Naive thymus-derived CD4-positive, alpha-beta T cell (primary cell): ENCODE measurements around the gene CD81. TPM values are rescaled to one million over a fixed set of nuclear protein-coding genes. Genes with fewer than 3 reads are reported as not detected.

Source experiments
- ATAC-seq: fragments of 150-1000 bp; cut with Tn5 transposase; 2 replicates; pipeline ENCODE4 v1.10.0; 2021; ENCODE audit warnings: mild to moderate bottlenecking, moderate library complexity
- CTCF ChIA-PET: fragments of 350-600 bp; sonication (Branson Sonifier 250); formaldehyde crosslinking; loops from one replicate; lab custom pipeline; 2021; ENCODE audit warnings: antibody characterized with exemption; lab: Charles Lee
- POLR2A ChIA-PET: fragments of 350-600 bp; sonication (Branson Sonifier 250); formaldehyde crosslinking; loops from one replicate; lab custom pipeline; 2021; ENCODE audit warnings: antibody characterized with exemption, inconsistent platforms; lab: Charles Lee
- DNase-seq, 9 donors: peaks; one replicate each; pipeline versions ENCODE4 v3.0.0 to v3.0.0-alpha.2; 2020 to 2022; ENCODE audit warnings: mixed read lengths in 1 of 9
- H3K27ac ChIP-seq: one replicate; pipeline ENCODE4 v1.7.0; 2013; ENCODE audit warnings: mild to moderate bottlenecking, low read depth, low read length, moderate library complexity
- H3K27me3 ChIP-seq, 2 donors: one replicate each; pipeline ENCODE4 v1.7.0; 2013; ENCODE audit warnings: low read length in 2 of 2, mild to moderate bottlenecking in 2 of 2, moderate library complexity in 2 of 2; ENCODE audit not compliant: control insufficient read depth in 2 of 2, insufficient read depth in 2 of 2
- H3K36me3 ChIP-seq, 3 experiments: 1 replicate in 2 of 3; 2 replicates in 1 of 3; pipeline ENCODE4 v1.7.0; 2013; ENCODE audit warnings: low read length in 3 of 3, mild to moderate bottlenecking in 3 of 3, moderate library complexity in 1 of 3; ENCODE audit not compliant: insufficient read depth in 3 of 3, control insufficient read depth in 2 of 3
- H3K4me1 ChIP-seq, 2 donors: one replicate each; pipeline ENCODE4 v1.7.0; 2013; ENCODE audit warnings: low read length in 2 of 2, mild to moderate bottlenecking in 2 of 2, moderate library complexity in 1 of 2; ENCODE audit not compliant: control insufficient read depth in 2 of 2, insufficient read depth in 2 of 2
- H3K4me3 ChIP-seq: 2 replicates; pipeline ENCODE4 v1.7.0; 2013; ENCODE audit warnings: mild to moderate bottlenecking, low read length
- H3K9me3 ChIP-seq, 3 experiments: 1 replicate in 2 of 3; 2 replicates in 1 of 3; pipeline ENCODE4 v1.7.0; 2013; ENCODE audit warnings: low read length in 3 of 3; ENCODE audit not compliant: control insufficient read depth in 2 of 3
- H3K27ac Mint-ChIP-seq, 9 donors: one replicate each; pipeline ENCODE4 v1.8.0; 2020 to 2022; ENCODE audit warnings: mixed read lengths in 9 of 9, mild to moderate bottlenecking in 8 of 9, moderate library complexity in 5 of 9, inconsistent platforms in 2 of 9
- H3K27me3 Mint-ChIP-seq, 5 donors: one replicate each; pipeline ENCODE4 v1.8.0; 2021 to 2022; ENCODE audit warnings: mixed read lengths in 5 of 5, mild to moderate bottlenecking in 1 of 5
- H3K36me3 Mint-ChIP-seq, 5 donors: one replicate each; pipeline ENCODE4 v1.8.0; 2020 to 2022; ENCODE audit warnings: mixed read lengths in 5 of 5, mild to moderate bottlenecking in 3 of 5, inconsistent platforms in 1 of 5
- H3K4me1 Mint-ChIP-seq, 7 donors: one replicate each; pipeline ENCODE4 v1.8.0; 2020 to 2022; ENCODE audit warnings: mixed read lengths in 7 of 7, mild to moderate bottlenecking in 3 of 7, inconsistent platforms in 1 of 7
- H3K4me3 Mint-ChIP-seq, 10 donors: one replicate each; pipeline ENCODE4 v1.8.0; 2020 to 2022; ENCODE audit warnings: mild to moderate bottlenecking in 10 of 10, mixed read lengths in 10 of 10, moderate library complexity in 6 of 10, inconsistent platforms in 2 of 10
- H3K9me3 Mint-ChIP-seq, 11 donors: one replicate each; pipeline ENCODE4 v1.8.0; 2020 to 2022; ENCODE audit warnings: mixed read lengths in 11 of 11, mild to moderate bottlenecking in 4 of 11, inconsistent platforms in 1 of 11, moderate library complexity in 1 of 11
- intact Hi-C, 2 donors: fragments of 100-400 bp; cut with micrococcal nuclease; formaldehyde crosslinking; loops; one replicate each; pipeline ENCODE4 v1.15.1; 2023
- polyA plus RNA-seq, 2 donors: library from polyadenylated mRNA; unstranded; fragments of 300-500 nt; fragmentation: Illumina TruSeq; gene quantifications; one replicate each; pipeline ENCODE4 v1.2.3, GENCODE V29; 2021
- total RNA-seq, 6 experiments: library from RNA in 5 of 6; stranded (reverse) in 5 of 6; gene quantifications; 1 replicate in 5 of 6; 2 replicates in 1 of 6; pipeline ENCODE4 v1.2.3 and lab custom pipeline; 2021 to 2026

CD81 gene
- total and polyA plus RNA-seq, 7 experiments from 2014 or later = 19.0 to 173 (median 102) TPM

DNA sequence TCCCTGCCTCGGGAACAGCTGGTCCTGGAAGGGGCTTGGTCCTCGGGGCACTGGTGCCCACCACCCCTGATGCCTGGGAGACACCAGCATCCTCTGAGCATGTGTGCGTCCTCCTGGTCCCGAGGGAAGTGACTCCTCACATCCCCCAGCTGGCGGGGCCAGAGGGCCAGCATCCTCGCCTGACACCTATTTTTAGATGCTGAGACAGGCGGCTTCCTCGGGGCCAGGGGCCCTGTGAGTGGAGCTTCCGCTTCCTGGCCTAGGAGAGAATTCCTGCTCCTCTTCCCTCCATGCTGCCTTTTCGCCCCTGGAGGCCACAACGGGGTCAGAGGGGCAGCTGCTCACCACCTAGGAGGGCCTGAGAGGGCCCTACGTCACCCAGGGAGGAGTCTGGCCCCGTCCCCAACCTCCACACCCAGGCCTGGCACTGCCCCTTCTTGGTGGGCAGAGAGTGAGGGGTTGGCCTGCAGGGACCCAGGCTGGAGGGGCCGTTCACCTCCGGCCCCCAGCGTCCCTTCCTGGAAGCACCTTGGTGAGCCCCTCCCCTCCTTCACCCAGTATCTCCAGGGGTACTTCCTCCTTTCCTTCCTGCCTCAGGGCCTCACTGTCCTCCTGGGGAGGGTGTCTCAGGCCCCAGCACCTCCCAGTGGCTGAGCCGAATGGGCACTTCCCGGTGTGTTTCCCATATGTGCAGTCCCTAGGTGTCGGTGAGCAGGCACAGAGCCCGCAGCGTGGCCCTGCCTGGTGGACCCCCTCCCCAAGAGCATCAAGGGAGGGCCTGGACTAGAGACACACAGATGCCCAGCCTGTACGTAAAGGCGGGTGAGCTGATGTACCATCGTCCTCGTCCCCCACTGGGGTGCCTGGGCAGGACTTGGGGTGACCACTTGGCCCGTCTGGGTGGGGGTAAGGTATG is 6.1 kb downstream of the CD81 start:
- Histone ChIP-seq H3K4me3 (no peak overlapping the region), H3K4me1 (peaks cover 43 to 47% of the 10 kb centered on the region in 2 donors), H3K36me3 (peaks cover 0 to 16% (median 3%) of the 10 kb centered on the region in 3 experiments), H3K27ac (no peak overlapping the region), H3K27me3 (no peaks in the 10 kb centered on the region), H3K9me3 (no peaks in the 10 kb centered on the region)
- no peaks in the 10 kb centered on the region for H3K9me3 Mint-ChIP-seq
- H3K4me1 Mint-ChIP-seq = peaks cover 37 to 81% (median 43%) of the 10 kb centered on the region in 7 donors
- ATAC-seq = peak; percentile 1
- no peak overlapping the region for H3K4me3 Mint-ChIP-seq
- DNase-seq = no peak
- peaks cover 0 to 3% (median 0%) of the 10 kb centered on the region in 5 donors for H3K36me3 Mint-ChIP-seq
- POLR2A ChIA-PET = interaction anchor here (0.6 kb wide), 1 partner anchor 78 kb away, joined by 4 read pairs; no protein-coding TSS in a partner anchor
- peak overlapping the region in 3 of 9 donors; percentile 48 to 76 (median 69) for H3K27ac Mint-ChIP-seq
- no peaks in the 10 kb centered on the region for H3K27me3 Mint-ChIP-seq
- intact Hi-C loops = no loop called here
- CTCF ChIA-PET = no interaction called here

DNA sequence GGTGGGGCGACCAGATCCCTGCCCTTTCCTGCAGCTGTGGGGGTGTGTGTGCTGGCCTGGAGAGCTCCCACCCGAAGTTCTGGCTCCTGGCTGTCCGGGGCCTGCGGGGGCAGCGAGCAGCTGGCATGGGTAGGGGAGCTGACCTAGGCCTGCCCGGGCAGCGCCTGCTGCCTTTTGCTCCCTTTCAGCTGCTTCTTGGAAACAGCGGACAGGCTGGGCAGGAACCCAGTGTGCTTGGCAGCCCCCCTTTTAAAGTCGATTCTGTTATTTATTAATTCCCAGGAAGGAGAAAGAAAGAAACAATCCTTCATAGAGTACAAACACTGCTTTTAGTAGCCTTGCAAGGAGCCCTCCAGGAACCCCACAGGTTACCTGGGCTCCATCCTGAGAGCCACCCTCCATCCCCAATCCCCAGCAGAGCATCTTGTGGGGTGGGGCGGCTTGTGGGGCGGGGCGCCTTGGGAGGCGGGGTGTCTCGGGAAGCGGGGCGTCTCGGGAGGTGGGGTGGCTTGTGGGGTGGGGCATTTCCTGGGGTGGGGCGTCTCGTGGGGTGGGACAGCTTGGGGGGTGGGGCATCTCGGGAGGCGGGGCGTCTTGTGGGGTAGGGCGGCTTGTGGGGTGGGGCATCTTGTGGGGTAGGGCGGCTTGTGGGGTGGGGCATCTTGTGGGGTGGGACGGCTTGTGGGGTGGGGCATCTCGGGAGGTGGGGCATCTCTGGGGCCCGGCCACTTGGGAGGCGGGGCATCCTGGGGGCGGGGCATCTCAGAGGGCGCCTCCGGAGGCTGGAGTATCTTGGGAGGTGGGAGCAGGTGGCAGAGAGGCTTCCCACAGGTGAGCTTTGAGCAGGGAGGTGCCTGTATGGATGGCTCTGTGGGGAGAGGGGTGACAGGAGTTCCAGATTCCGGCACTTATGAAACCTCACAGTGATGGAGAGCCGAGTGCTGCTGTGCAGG is 7.0 kb downstream of the CD81 start:
- DNase-seq (no peak), ATAC-seq (peak; percentile 24)
- Histone ChIP-seq H3K9me3 (no peaks in the 10 kb centered on the region), H3K27me3 (no peaks in the 10 kb centered on the region), H3K4me1 (peaks cover 35 to 50% of the 10 kb centered on the region in 2 donors), H3K4me3 (no peak overlapping the region), H3K36me3 (peaks cover 0 to 15% (median 3%) of the 10 kb centered on the region in 3 experiments), H3K27ac (no peak overlapping the region)
- Mint-ChIP-seq H3K9me3 (no peaks in the 10 kb centered on the region), H3K36me3 (peaks cover 0 to 3% (median 0%) of the 10 kb centered on the region in 5 donors), H3K27ac (peak overlapping the region in 6 of 9 donors; percentile 49 to 77 (median 66)), H3K27me3 (no peaks in the 10 kb centered on the region), H3K4me3 (peak overlapping the region in 1 of 10 donors; percentile 51), H3K4me1 (peaks cover 37 to 81% (median 42%) of the 10 kb centered on the region in 7 donors)
- intact Hi-C loops = no loop called here
- ChIA-PET CTCF (no interaction called here), POLR2A (interaction anchor here (0.6 to 1.1 kb wide), 2 partner anchors 8 to 79 kb away, joined by 3 to 4 read pairs; no protein-coding TSS in a partner anchor)

DNA sequence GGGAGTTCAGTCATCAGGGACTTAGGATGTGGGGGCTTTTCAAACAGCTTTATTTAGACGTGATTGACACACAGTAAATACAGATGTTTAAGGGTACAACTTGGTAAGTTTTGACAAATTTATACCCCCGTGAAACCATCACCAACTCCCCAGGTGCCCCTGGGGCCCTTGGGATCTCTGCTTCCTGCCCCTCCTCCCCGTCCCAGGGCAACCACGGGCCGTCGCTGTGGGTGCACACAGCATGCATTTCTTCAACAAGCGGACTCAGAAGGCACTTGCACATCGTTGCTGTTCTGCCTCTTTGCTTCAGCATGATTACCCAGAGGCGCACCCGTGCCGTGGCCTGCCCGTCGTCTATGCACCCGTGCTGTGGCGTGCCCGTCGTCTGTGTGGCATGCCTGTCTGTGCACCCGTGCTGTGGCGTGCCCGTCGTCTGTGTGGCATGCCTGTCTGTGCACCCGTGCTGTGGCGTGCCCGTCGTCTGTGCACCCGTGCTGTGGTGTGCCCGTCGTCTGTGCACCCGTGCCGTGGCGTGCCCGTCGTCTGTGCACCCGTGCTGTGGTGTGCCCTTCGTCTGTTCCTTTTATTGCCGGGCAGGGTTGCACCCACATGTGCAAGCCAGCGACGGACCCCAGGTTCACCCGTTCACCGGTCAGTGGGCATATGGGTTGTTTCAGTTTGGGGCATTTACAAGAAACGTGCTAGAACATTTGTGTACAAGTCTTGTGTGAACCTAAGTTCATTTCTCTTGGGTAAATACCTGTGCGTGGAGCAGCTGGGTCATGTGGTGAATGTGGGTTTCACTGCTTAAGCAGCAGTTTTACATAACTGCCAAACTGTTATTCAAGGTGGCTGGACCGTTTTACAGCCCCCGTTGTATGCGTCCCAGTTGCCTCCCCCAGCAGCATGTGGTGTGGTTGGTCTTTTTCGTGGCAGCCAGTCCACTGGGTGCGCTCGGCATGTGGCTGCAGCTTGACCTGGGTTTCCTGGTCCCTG is 8.3 kb downstream of the CD81 start:
- POLR2A ChIA-PET = interaction anchor here (1.1 to 1.7 kb wide), 3 partner anchors 10 to 508 kb away, joined by 3 to 10 read pairs (median 3); partner anchors contain the start of gene TSSC4
- CTCF ChIA-PET = interaction anchor here (1.0 to 2.0 kb wide), 2 partner anchors 10 to 80 kb away, joined by 4 to 8 read pairs; no protein-coding TSS in a partner anchor
- Histone ChIP-seq H3K9me3 (no peaks in the 10 kb centered on the region), H3K36me3 (peaks cover 0 to 26% (median 3%) of the 10 kb centered on the region in 3 experiments), H3K27me3 (no peaks in the 10 kb centered on the region), H3K4me3 (peak overlapping the region; percentile 30), H3K4me1 (peaks cover 27 to 57% of the 10 kb centered on the region in 2 donors), H3K27ac (no peak overlapping the region)
- Mint-ChIP-seq H3K9me3 (no peaks in the 10 kb centered on the region), H3K27me3 (no peaks in the 10 kb centered on the region), H3K4me1 (peaks cover 30 to 84% (median 50%) of the 10 kb centered on the region in 7 donors), H3K36me3 (peaks cover 0 to 3% (median 0%) of the 10 kb centered on the region in 5 donors), H3K27ac (peak overlapping the region in 8 of 9 donors; percentile 30 to 78 (median 48)), H3K4me3 (peak overlapping the region in 9 of 10 donors; percentile 2 to 51 (median 33))
- ATAC-seq (no peak), DNase-seq (no peak)
- intact Hi-C loops = no loop called here

DNA sequence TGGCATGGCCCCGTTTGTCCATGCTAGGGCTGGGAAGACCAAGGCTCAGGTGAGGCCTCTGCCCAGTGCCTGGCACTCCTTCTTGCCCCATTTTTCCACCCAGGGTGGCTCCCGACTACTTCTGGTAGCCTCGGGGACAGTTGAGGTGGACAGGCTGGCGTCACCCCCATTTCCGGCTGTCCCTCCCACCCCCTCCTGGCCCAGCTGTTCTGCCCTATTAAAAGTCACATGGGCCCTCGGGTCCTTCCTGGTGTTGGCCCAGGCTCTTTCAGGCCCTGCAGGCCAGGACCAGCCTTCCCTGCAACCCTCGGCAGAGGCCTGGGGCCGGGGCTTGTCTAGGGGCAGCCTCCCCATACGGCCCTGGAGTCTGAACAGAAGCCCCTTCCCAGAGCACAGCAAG is 9.5 kb downstream of the CD81 start:
- Mint-ChIP-seq H3K27me3 (no peaks in the 10 kb centered on the region), H3K4me3 (peak overlapping the region in 1 of 10 donors; percentile 23), H3K9me3 (no peaks in the 10 kb centered on the region), H3K4me1 (peaks cover 26 to 74% (median 45%) of the 10 kb centered on the region in 7 donors), H3K27ac (peak overlapping the region in 3 of 9 donors; percentile 48 to 60 (median 53)), H3K36me3 (peaks cover 0 to 3% (median 0%) of the 10 kb centered on the region in 5 donors)
- H3K4me1 ChIP-seq = peaks cover 27 to 58% of the 10 kb centered on the region in 2 donors
- no peaks in the 10 kb centered on the region for H3K27me3 ChIP-seq
- intact Hi-C loops = no loop called here
- peaks cover 0 to 35% (median 0%) of the 10 kb centered on the region in 3 experiments for H3K36me3 ChIP-seq
- POLR2A ChIA-PET = interaction anchor here (1.1 to 2.2 kb wide), 4 partner anchors 9 to 507 kb away, joined by 3 to 10 read pairs (median 5); partner anchors contain the start of gene TSSC4
- no peaks in the 10 kb centered on the region for H3K9me3 ChIP-seq
- CTCF ChIA-PET = interaction anchor here (0.7 to 2.0 kb wide), 5 partner anchors 9 to 185 kb away, joined by 3 to 8 read pairs (median 3); no protein-coding TSS in a partner anchor
- DNase-seq = no peak
- H3K4me3 ChIP-seq = no peak overlapping the region
- H3K27ac ChIP-seq = peak overlapping the region; percentile 18
- ATAC-seq = no peak

DNA sequence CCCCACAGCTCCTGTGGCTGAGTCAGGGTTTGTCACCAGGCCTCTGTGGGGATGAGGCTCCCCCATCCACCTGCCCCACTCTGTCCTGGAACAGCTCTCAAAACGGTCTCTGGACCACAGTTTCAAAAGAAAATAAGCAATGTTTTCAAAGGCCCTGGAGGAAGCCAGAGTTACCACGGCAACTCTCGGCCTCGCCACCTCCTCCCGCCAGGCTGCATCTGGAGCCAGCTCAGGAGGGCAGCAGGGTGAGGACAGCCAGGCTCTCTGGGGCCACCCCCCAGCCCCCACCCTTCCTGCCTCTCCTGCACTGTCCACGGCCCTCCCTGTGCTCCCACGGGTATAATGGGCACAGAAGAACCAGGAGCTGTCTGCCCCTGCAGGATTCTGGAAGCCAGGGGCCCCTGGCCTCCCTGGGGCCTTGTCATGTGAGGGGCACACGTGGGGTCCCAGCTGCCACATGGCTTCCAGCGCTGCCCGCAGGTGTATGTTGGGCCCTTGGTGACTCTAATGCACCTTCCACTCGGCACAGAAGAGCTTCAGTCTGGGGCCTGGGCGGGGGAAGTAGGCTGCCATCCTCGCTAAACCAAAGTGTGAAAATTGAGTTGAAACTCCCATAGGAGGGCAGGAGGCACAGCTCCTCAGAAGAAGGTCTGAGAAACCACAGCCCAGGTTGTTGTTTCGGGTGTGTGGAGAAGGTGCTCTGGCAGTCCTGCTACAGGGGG is 10.3 kb downstream of the CD81 start:
- Mint-ChIP-seq H3K27me3 (no peaks in the 10 kb centered on the region), H3K4me3 (peak overlapping the region in 2 of 10 donors; percentile 9 to 23), H3K9me3 (no peaks in the 10 kb centered on the region), H3K4me1 (peaks cover 26 to 67% (median 45%) of the 10 kb centered on the region in 7 donors), H3K27ac (peak overlapping the region in 7 of 9 donors; percentile 8 to 76 (median 60)), H3K36me3 (peaks cover 0 to 3% (median 0%) of the 10 kb centered on the region in 5 donors)
- POLR2A ChIA-PET = interaction anchor here (0.8 to 2.2 kb wide), 6 partner anchors 8 to 13 kb away, joined by 3 to 10 read pairs (median 4); partner anchors contain the start of genes CD81 and TSSC4
- no peak for DNase-seq
- intact Hi-C loops = no loop called here
- Histone ChIP-seq H3K36me3 (peaks cover 0 to 43% (median 0%) of the 10 kb centered on the region in 3 experiments), H3K9me3 (no peaks in the 10 kb centered on the region), H3K4me3 (peak overlapping the region; percentile 17), H3K27me3 (no peaks in the 10 kb centered on the region), H3K27ac (peak overlapping the region; percentile 18), H3K4me1 (peaks cover 27 to 58% of the 10 kb centered on the region in 2 donors)
- peak; percentile 30 for ATAC-seq
- CTCF ChIA-PET = interaction anchor here (0.6 to 2.0 kb wide), 4 partner anchors 10 to 82 kb away, joined by 3 to 8 read pairs (median 3); no protein-coding TSS in a partner anchor
